DND-41 (cell line): Measurements from ENCODE around the gene PDE1A.

Experiments used
- EZH2 ChIP-seq: IDR thresholded peaks from 3 replicates; pipeline ENCODE4 v1.6.1; 2012; ENCODE audit warnings: borderline replicate concordance, low read depth, mild to moderate bottlenecking, moderate library complexity, low read length, inconsistent platforms; ENCODE audit not compliant: severe bottlenecking
- TF ChIP-seq, protein P1 (sequence below): IDR thresholded peaks from 2 replicates; pipeline ENCODE4 v1.5.1; 2012; ENCODE audit warnings: borderline replicate concordance, low read length, moderate library complexity, mild to moderate bottlenecking; ENCODE audit not compliant: poor library complexity, severe bottlenecking; ENCODE audit errors: extremely low read depth

DNA sequence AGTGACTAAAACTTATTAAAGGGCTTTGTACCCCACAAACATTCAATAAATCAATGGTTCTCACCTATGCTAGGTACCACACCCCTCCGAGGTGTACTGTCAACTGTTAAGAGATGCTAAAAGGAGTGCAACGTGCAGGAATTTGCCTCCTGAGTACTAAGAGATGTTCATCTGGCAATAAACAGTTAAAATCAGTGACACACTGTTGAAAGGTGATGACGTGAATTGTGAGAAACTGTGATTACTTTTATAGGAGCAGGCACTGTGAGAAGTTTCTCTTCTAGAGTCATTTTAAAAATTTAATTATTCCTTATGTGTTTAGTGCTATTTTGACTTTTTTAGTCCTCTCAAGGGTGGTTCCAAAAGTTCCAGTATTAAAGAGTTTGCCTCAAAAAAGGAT, 61.0 kb downstream of the PDE1A start:
- no peak for TF ChIP-seq EZH2
- TF ChIP-seq, protein P1, sequence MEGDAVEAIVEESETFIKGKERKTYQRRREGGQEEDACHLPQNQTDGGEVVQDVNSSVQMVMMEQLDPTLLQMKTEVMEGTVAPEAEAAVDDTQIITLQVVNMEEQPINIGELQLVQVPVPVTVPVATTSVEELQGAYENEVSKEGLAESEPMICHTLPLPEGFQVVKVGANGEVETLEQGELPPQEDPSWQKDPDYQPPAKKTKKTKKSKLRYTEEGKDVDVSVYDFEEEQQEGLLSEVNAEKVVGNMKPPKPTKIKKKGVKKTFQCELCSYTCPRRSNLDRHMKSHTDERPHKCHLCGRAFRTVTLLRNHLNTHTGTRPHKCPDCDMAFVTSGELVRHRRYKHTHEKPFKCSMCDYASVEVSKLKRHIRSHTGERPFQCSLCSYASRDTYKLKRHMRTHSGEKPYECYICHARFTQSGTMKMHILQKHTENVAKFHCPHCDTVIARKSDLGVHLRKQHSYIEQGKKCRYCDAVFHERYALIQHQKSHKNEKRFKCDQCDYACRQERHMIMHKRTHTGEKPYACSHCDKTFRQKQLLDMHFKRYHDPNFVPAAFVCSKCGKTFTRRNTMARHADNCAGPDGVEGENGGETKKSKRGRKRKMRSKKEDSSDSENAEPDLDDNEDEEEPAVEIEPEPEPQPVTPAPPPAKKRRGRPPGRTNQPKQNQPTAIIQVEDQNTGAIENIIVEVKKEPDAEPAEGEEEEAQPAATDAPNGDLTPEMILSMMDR: no peak
